ENCODE measurements around the gene PPP3CA.

DNA sequence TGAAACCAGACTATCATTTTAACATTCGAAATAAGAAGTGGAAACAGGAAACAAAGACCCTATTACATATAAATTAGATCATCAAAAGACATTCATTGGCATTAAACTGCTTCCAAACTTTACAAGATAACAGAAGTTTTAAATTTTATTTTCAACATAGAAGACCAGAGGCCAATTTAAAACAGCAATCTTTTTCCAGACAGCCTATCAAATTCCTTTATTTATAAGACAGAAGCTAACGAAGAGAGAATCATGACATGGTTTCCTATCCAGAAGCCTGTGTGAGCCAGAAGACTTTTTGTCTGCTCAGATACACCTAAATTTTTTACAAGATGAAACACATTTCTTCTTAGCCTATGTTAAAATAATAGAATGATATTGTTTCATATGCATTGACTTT is 291.9 kb downstream of the PPP3CA start:
- TF ChIP-seq, protein P1, sequence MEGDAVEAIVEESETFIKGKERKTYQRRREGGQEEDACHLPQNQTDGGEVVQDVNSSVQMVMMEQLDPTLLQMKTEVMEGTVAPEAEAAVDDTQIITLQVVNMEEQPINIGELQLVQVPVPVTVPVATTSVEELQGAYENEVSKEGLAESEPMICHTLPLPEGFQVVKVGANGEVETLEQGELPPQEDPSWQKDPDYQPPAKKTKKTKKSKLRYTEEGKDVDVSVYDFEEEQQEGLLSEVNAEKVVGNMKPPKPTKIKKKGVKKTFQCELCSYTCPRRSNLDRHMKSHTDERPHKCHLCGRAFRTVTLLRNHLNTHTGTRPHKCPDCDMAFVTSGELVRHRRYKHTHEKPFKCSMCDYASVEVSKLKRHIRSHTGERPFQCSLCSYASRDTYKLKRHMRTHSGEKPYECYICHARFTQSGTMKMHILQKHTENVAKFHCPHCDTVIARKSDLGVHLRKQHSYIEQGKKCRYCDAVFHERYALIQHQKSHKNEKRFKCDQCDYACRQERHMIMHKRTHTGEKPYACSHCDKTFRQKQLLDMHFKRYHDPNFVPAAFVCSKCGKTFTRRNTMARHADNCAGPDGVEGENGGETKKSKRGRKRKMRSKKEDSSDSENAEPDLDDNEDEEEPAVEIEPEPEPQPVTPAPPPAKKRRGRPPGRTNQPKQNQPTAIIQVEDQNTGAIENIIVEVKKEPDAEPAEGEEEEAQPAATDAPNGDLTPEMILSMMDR (conservative IDR thresholded peaks at IDR 0.05; ENCODE audit: low read depth in 2 of 2) = no peak
- TF ChIP-seq EZH2phosphoT487 (IDR thresholded peaks at IDR 0.05; ENCODE audit: unreplicated experiment) = no peak
- TF ChIP-seq POLR2AphosphoS5 (IDR thresholded peaks at IDR 0.05; ENCODE audit: low read depth) = no peak
- no peak for TF ChIP-seq JUNB (IDR thresholded peaks at IDR 0.05; ENCODE audit: unreplicated experiment)
